CD14-positive monocyte (primary cell): ENCODE results near the gene DPF3. TPM values are rescaled to one million over a fixed set of nuclear protein-coding genes. Genes with fewer than 3 reads are reported as not detected.
A peak's percentile ranks its signal among the peaks of the same experiment; 100 is the strongest.

Experiments used
- DNase-seq, 3 donors: peaks; one replicate each; pipeline ENCODE4 v3.0.0-alpha.2; 2011 to 2022
- H2AFZ ChIP-seq: 2 replicates; pipeline ENCODE4 v1.6.0; 2012; ENCODE audit warnings: mild to moderate bottlenecking, low read depth, low read length, inconsistent platforms; ENCODE audit not compliant: insufficient read depth, poor library complexity, severe bottlenecking
- H3K27ac ChIP-seq, 2 donors: 1 replicate in 1 of 2; 2 replicates in 1 of 2; pipeline ENCODE4 v1.5.1; 2012 to 2013; ENCODE audit warnings: low read length in 2 of 2, control low read depth in 1 of 2, inconsistent platforms in 1 of 2, low read depth in 1 of 2, mild to moderate bottlenecking in 1 of 2
- H3K27me3 ChIP-seq, 2 donors: one replicate each; pipeline versions ENCODE4 v1.6.0 to v1.6.1; 2011 to 2013; ENCODE audit warnings: low read length in 2 of 2; ENCODE audit not compliant: control insufficient read depth in 2 of 2, insufficient read depth in 2 of 2
- H3K36me3 ChIP-seq, 2 donors: replicated peaks in 1 of 2; 1 replicate in 1 of 2; 2 replicates in 1 of 2; pipeline versions ENCODE4 v1.5.1 to v1.6.1; 2012 to 2013; ENCODE audit warnings: low read length in 2 of 2, control low read depth in 1 of 2, inconsistent platforms in 1 of 2, mild to moderate bottlenecking in 1 of 2; ENCODE audit not compliant: insufficient read depth in 2 of 2, control insufficient read depth in 1 of 2
- H3K4me1 ChIP-seq, 2 donors: 1 replicate in 1 of 2; 2 replicates in 1 of 2; pipeline versions ENCODE4 v1.5.1 to v1.6.1; 2012 to 2013; ENCODE audit warnings: low read length in 2 of 2, control low read depth in 1 of 2, inconsistent platforms in 1 of 2, mild to moderate bottlenecking in 1 of 2, moderate library complexity in 1 of 2; ENCODE audit not compliant: insufficient read depth in 2 of 2, control insufficient read depth in 1 of 2
- H3K4me2 ChIP-seq: replicated peaks from 2 replicates; pipeline ENCODE3; 2012; ENCODE audit warnings: low read length, moderate library complexity, mild to moderate bottlenecking; ENCODE audit not compliant: poor library complexity, severe bottlenecking; ENCODE audit errors: extremely low read depth
- H3K4me3 ChIP-seq, 3 experiments: fragments of 200-600 bp in 1 of 3; sonication (generic) in 1 of 3; replicated peaks in 1 of 3; 1 replicate in 2 of 3; 2 replicates in 1 of 3; pipeline ENCODE4 v1.5.1; 2011 to 2013; ENCODE audit warnings: low read length in 3 of 3, mild to moderate bottlenecking in 3 of 3, control low read depth in 2 of 3, low read depth in 2 of 3, inconsistent platforms in 1 of 3, moderate library complexity in 1 of 3
- H3K79me2 ChIP-seq: 2 replicates; pipeline ENCODE4 v1.6.0; 2012; ENCODE audit warnings: mild to moderate bottlenecking, control low read depth, inconsistent platforms, low read length, moderate library complexity; ENCODE audit not compliant: insufficient read depth
- H3K9ac ChIP-seq: 2 replicates; pipeline ENCODE4 v1.6.0; 2017; ENCODE audit warnings: low read length, mild to moderate bottlenecking; ENCODE audit not compliant: insufficient read depth, poor library complexity, severe bottlenecking
- H3K9me3 ChIP-seq, 2 donors: replicated peaks in 1 of 2; 1 replicate in 1 of 2; 2 replicates in 1 of 2; pipeline versions ENCODE4 v1.5.1 to v1.6.1; 2012 to 2013; ENCODE audit warnings: low read length in 2 of 2, control low read depth in 1 of 2; ENCODE audit not compliant: control insufficient read depth in 1 of 2, insufficient read depth in 1 of 2
- H4K20me1 ChIP-seq: 2 replicates; pipeline ENCODE4 v1.6.0; 2012; ENCODE audit warnings: mild to moderate bottlenecking, low read length, control low read depth, moderate library complexity; ENCODE audit not compliant: insufficient read depth
- H3K27ac Mint-ChIP-seq, 7 donors: one replicate each; pipeline ENCODE4 v1.8.0; 2020; ENCODE audit warnings: mild to moderate bottlenecking in 7 of 7, mixed read lengths in 7 of 7, moderate library complexity in 6 of 7, inconsistent platforms in 2 of 7
- H3K27me3 Mint-ChIP-seq, 3 donors: one replicate each; pipeline ENCODE4 v1.8.0; 2021 to 2022; ENCODE audit warnings: low read depth in 3 of 3, mild to moderate bottlenecking in 3 of 3, mixed read lengths in 3 of 3, moderate library complexity in 3 of 3, inconsistent platforms in 1 of 3
- H3K36me3 Mint-ChIP-seq, 2 donors: one replicate each; pipeline ENCODE4 v1.8.0; 2020; ENCODE audit warnings: mixed read lengths in 2 of 2, inconsistent platforms in 1 of 2, mild to moderate bottlenecking in 1 of 2
- H3K4me1 Mint-ChIP-seq: one replicate; pipeline ENCODE4 v1.8.0; 2020; ENCODE audit warnings: mild to moderate bottlenecking, mixed read lengths
- H3K4me3 Mint-ChIP-seq, 2 donors: one replicate each; pipeline ENCODE4 v1.8.0; 2020; ENCODE audit warnings: mild to moderate bottlenecking in 2 of 2, mixed read lengths in 2 of 2, moderate library complexity in 1 of 2
- H3K9me3 Mint-ChIP-seq, 7 donors: one replicate each; pipeline ENCODE4 v1.8.0; 2020 to 2022; ENCODE audit warnings: mixed read lengths in 7 of 7, mild to moderate bottlenecking in 6 of 7, moderate library complexity in 6 of 7, inconsistent platforms in 2 of 7
- WGBS: methylation state at CpG from one replicate; pipeline ENCODE4 v1.1.5; 2013; ENCODE audit warnings: missing lambda C conversion rate; ENCODE audit not compliant: insufficient coverage; 5-methylcytosine and 5-hydroxymethylcytosine counted together
- intact Hi-C, 2 donors: fragments of 100-400 bp; cut with micrococcal nuclease; formaldehyde crosslinking; loops; one replicate each; pipeline versions ENCODE4 v1.15.0 to v1.15.1; 2023
- polyA plus RNA-seq, 3 donors: library from polyadenylated mRNA; depleted of rRNA in 1 of 3; unstranded in 2 of 3; stranded (reverse) in 1 of 3; fragments of 300-500 nt in 2 of 3; fragments of >200 nt in 1 of 3; fragmentation: Illumina TruSeq in 2 of 3; gene quantifications; 1 replicate in 2 of 3; 2 replicates in 1 of 3; pipeline ENCODE4 v1.2.3, GENCODE V29; 2012 to 2021
- TF ChIP-seq, protein P1 (sequence below): fragments of 200-600 bp; IDR thresholded peaks from one replicate; pipeline ENCODE4 v1.8.0; 2022; ENCODE audit warnings: antibody characterized with exemption, mild to moderate bottlenecking

DPF3 gene
- polyA plus RNA-seq, 3 donors: 0.33 to 0.39 TPM; not detected in 1

GRCh38 chr14:72825486-72825885 is 68.4 kb downstream of the DPF3 start:
- H3K4me1 ChIP-seq: no peaks in the 10 kb centered on the region
- intact Hi-C loops: no loop called here
- no peaks in the 10 kb centered on the region for H3K36me3 ChIP-seq
- H3K27ac ChIP-seq: no peak overlapping the region
- peaks cover 0 to 7% (median 3%) of the 10 kb centered on the region in 7 donors for H3K9me3 Mint-ChIP-seq
- H3K4me3 ChIP-seq: no peak overlapping the region
- H3K36me3 Mint-ChIP-seq: no peaks in the 10 kb centered on the region
- no CpG with 5 or more reads among the region's 2 CpGs for WGBS
- no peaks in the 10 kb centered on the region for H4K20me1 ChIP-seq
- TF ChIP-seq, protein P1, sequence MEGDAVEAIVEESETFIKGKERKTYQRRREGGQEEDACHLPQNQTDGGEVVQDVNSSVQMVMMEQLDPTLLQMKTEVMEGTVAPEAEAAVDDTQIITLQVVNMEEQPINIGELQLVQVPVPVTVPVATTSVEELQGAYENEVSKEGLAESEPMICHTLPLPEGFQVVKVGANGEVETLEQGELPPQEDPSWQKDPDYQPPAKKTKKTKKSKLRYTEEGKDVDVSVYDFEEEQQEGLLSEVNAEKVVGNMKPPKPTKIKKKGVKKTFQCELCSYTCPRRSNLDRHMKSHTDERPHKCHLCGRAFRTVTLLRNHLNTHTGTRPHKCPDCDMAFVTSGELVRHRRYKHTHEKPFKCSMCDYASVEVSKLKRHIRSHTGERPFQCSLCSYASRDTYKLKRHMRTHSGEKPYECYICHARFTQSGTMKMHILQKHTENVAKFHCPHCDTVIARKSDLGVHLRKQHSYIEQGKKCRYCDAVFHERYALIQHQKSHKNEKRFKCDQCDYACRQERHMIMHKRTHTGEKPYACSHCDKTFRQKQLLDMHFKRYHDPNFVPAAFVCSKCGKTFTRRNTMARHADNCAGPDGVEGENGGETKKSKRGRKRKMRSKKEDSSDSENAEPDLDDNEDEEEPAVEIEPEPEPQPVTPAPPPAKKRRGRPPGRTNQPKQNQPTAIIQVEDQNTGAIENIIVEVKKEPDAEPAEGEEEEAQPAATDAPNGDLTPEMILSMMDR: no peak
- no peaks in the 10 kb centered on the region for H3K4me1 Mint-ChIP-seq
- H3K9ac ChIP-seq: no peak overlapping the region
- H3K4me3 Mint-ChIP-seq: no peak overlapping the region
- H3K79me2 ChIP-seq: no peaks in the 10 kb centered on the region
- no peak overlapping the region for H2AFZ ChIP-seq
- no peaks in the 10 kb centered on the region for H3K9me3 ChIP-seq
- no peak for DNase-seq
- no peak overlapping the region for H3K4me2 ChIP-seq
- H3K27ac Mint-ChIP-seq: peak overlapping the region in 1 of 7 donors; percentile 42
- peaks cover 10 to 18% (median 11%) of the 10 kb centered on the region in 3 donors for H3K27me3 Mint-ChIP-seq
- H3K27me3 ChIP-seq: no peaks in the 10 kb centered on the region

GRCh38 chr14:72824051-72824450 is 69.8 kb downstream of the DPF3 start:
- H3K4me1 Mint-ChIP-seq: no peaks in the 10 kb centered on the region
- intact Hi-C loops: no loop called here
- Histone ChIP-seq H3K4me1 (no peaks in the 10 kb centered on the region), H4K20me1 (no peaks in the 10 kb centered on the region), H3K27me3 (no peaks in the 10 kb centered on the region), H3K4me3 (no peak overlapping the region), H3K36me3 (no peaks in the 10 kb centered on the region), H3K27ac (no peak overlapping the region), H3K9me3 (peaks cover 3% of the 10 kb centered on the region in 2 donors), H2AFZ (no peak overlapping the region), H3K79me2 (no peaks in the 10 kb centered on the region), H3K4me2 (no peak overlapping the region), H3K9ac (no peak overlapping the region)
- H3K36me3 Mint-ChIP-seq: no peaks in the 10 kb centered on the region
- H3K27ac Mint-ChIP-seq: peak overlapping the region in 1 of 7 donors; percentile 58
- H3K27me3 Mint-ChIP-seq: peaks cover 10 to 14% (median 11%) of the 10 kb centered on the region in 3 donors
- no peak overlapping the region for H3K4me3 Mint-ChIP-seq
- 60% methylated on average over 2 of the region's 2 CpGs for WGBS
- TF ChIP-seq, protein P1: no peak
- no peak for DNase-seq
- H3K9me3 Mint-ChIP-seq: peaks cover 0 to 15% (median 7%) of the 10 kb centered on the region in 7 donors
